WTC11 (cell line): ENCODE measurements around the gene SORCS2.

Experiments used
- CREB1 ChIP-seq: sonication (generic); formaldehyde crosslinking; IDR thresholded peaks from 2 replicates; pipeline ENCODE4 v1.8.0; 2023; ENCODE audit warnings: mild to moderate bottlenecking, missing genetic modification reagents
- ESRRA ChIP-seq: sonication (generic); formaldehyde crosslinking; IDR thresholded peaks from 2 replicates; pipeline ENCODE4 v1.8.1; 2022; ENCODE audit warnings: mild to moderate bottlenecking, missing genetic modification reagents, borderline replicate concordance
- ETV6 ChIP-seq: sonication (generic); formaldehyde crosslinking; IDR thresholded peaks from 2 replicates; pipeline ENCODE4 v1.8.1; 2022; ENCODE audit warnings: mild to moderate bottlenecking, missing genetic modification reagents
- GTF2I ChIP-seq: fragments of 250-450 bp; sonication (Bioruptor Pico); conservative IDR thresholded peaks from 2 replicates; pipeline ENCODE4 v1.4.0; 2021; ENCODE audit warnings: mild to moderate bottlenecking
- IRF2 ChIP-seq: sonication (generic); formaldehyde crosslinking; IDR thresholded peaks from 2 replicates; pipeline ENCODE4 v1.8.0; 2022; ENCODE audit warnings: low read depth, missing genetic modification reagents, borderline replicate concordance
- TF ChIP-seq, protein P1 (sequence below): sonication (generic); formaldehyde crosslinking; IDR thresholded peaks from 2 replicates; pipeline ENCODE4 v1.8.1; 2022; ENCODE audit warnings: low read depth, mild to moderate bottlenecking, moderate library complexity, missing genetic modification reagents, borderline replicate concordance
- TF ChIP-seq, protein P2 (sequence below): fragments of 200-600 bp; IDR thresholded peaks from 2 replicates; pipeline ENCODE4 v1.8.0; 2022; ENCODE audit warnings: antibody characterized with exemption
- TF ChIP-seq, protein P3 (sequence below): fragments of 250-450 bp; sonication (Bioruptor Pico); IDR thresholded peaks from 2 replicates; pipeline ENCODE4 v2.1.2; 2022; ENCODE audit warnings: mild to moderate bottlenecking, moderate library complexity
- TF ChIP-seq, protein P4 (sequence below): sonication (generic); formaldehyde crosslinking; conservative IDR thresholded peaks from 2 replicates; pipeline ENCODE4 v1.8.1; 2022; ENCODE audit warnings: mild to moderate bottlenecking, missing genetic modification reagents
- TF ChIP-seq, protein P5 (sequence below): sonication (generic); formaldehyde crosslinking; IDR thresholded peaks from 2 replicates; pipeline ENCODE4 v1.8.1; 2022; ENCODE audit warnings: low read depth, missing genetic modification reagents, borderline replicate concordance

DNA sequence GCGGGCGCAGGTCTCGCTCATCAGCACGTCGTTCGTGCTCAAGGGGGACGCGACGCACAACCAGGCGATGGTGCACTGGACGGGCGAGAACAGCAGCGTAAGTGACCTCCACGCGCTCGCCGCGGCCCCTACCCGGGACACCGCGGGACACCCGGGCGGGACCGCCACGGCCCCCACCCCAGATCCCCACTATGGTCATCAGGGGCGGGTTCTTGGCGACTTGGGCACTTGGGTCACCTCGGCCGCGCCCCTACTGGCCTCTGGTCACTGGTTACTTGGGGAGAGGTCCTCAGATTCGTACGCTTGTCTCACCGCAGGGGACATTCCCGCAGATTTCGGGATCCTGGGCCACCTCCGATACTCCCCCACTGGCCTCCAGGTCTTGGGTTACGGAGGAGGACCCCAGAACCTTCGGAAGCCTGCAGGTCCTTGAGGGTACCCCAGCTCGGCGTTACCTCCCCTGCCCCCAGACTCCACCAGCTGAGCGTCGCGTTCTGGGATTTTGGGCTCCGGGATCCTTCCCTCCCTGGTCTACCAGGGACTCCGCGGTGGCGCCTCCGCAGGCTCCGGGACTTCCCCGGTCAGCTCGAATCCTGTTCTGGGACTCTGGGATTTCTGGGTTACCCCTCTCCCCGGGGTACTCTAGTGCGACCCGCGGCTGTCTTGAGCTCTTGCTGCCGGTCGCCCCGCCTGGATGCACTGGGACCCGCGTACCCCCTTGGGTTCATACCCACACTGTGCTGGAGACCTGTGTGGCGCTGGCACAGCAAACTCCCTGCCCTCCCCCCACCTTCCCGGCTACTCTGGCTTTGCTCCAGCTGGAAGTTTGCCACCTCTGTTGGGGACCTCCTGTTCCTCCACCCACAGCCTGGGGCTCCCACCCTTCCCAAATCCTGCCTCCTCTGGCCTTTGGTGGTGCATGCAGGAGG is 956 bp downstream of the SORCS2 start:
- TF ChIP-seq, protein P1, sequence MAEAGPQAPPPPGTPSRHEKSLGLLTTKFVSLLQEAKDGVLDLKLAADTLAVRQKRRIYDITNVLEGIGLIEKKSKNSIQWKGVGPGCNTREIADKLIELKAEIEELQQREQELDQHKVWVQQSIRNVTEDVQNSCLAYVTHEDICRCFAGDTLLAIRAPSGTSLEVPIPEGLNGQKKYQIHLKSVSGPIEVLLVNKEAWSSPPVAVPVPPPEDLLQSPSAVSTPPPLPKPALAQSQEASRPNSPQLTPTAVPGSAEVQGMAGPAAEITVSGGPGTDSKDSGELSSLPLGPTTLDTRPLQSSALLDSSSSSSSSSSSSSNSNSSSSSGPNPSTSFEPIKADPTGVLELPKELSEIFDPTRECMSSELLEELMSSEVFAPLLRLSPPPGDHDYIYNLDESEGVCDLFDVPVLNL, result no peak
- TF ChIP-seq IRF2 (no peak), CREB1 (CRISPR knock-in tag) (no peak), ESRRA (CRISPR knock-in tag) (no peak), ETV6 (CRISPR knock-in tag) (no peak), GTF2I (CRISPR knock-in tag) (no peak)
- TF ChIP-seq, protein P2, sequence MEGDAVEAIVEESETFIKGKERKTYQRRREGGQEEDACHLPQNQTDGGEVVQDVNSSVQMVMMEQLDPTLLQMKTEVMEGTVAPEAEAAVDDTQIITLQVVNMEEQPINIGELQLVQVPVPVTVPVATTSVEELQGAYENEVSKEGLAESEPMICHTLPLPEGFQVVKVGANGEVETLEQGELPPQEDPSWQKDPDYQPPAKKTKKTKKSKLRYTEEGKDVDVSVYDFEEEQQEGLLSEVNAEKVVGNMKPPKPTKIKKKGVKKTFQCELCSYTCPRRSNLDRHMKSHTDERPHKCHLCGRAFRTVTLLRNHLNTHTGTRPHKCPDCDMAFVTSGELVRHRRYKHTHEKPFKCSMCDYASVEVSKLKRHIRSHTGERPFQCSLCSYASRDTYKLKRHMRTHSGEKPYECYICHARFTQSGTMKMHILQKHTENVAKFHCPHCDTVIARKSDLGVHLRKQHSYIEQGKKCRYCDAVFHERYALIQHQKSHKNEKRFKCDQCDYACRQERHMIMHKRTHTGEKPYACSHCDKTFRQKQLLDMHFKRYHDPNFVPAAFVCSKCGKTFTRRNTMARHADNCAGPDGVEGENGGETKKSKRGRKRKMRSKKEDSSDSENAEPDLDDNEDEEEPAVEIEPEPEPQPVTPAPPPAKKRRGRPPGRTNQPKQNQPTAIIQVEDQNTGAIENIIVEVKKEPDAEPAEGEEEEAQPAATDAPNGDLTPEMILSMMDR, result no peak
- TF ChIP-seq, protein P3, sequence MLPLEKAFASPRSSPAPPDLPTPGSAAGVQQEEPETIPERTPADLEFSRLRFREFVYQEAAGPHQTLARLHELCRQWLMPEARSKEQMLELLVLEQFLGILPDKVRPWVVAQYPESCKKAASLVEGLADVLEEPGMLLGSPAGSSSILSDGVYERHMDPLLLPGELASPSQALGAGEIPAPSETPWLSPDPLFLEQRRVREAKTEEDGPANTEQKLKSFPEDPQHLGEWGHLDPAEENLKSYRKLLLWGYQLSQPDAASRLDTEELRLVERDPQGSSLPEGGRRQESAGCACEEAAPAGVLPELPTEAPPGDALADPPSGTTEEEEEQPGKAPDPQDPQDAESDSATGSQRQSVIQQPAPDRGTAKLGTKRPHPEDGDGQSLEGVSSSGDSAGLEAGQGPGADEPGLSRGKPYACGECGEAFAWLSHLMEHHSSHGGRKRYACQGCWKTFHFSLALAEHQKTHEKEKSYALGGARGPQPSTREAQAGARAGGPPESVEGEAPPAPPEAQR (CRISPR knock-in tag), result no peak
- TF ChIP-seq, protein P4, sequence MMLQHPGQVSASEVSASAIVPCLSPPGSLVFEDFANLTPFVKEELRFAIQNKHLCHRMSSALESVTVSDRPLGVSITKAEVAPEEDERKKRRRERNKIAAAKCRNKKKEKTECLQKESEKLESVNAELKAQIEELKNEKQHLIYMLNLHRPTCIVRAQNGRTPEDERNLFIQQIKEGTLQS (CRISPR knock-in tag), result no peak
- TF ChIP-seq, protein P5, sequence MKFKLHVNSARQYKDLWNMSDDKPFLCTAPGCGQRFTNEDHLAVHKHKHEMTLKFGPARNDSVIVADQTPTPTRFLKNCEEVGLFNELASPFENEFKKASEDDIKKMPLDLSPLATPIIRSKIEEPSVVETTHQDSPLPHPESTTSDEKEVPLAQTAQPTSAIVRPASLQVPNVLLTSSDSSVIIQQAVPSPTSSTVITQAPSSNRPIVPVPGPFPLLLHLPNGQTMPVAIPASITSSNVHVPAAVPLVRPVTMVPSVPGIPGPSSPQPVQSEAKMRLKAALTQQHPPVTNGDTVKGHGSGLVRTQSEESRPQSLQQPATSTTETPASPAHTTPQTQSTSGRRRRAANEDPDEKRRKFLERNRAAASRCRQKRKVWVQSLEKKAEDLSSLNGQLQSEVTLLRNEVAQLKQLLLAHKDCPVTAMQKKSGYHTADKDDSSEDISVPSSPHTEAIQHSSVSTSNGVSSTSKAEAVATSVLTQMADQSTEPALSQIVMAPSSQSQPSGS, result no peak
